GM12878 (cell line): ENCODE measurements around the gene MYL11. TPM values are rescaled to one million over a fixed set of nuclear protein-coding genes. Genes with fewer than 3 reads are reported as not detected.

Experiments used
- ATF7 ChIP-seq: fragments of 450-650 bp; IDR thresholded peaks from 2 replicates; pipeline ENCODE4 v1.6.1; 2016; ENCODE audit warnings: low read depth, mild to moderate bottlenecking
- BCL11A ChIP-seq: IDR thresholded peaks from 2 replicates; pipeline ENCODE4 v1.6.1; 2011; ENCODE audit warnings: low read depth, low read length
- FOS ChIP-seq: IDR thresholded peaks from 3 replicates; pipeline ENCODE4 v1.6.1; 2011; ENCODE audit warnings: borderline replicate concordance; ENCODE audit not compliant: insufficient read length; ENCODE audit errors: extremely low read depth
- HCFC1 ChIP-seq: fragments of 150-350 bp; IDR thresholded peaks from 2 replicates; pipeline ENCODE4 v1.6.1; 2014; ENCODE audit warnings: low read length
- IKZF2 ChIP-seq, 2 experiments: fragments of 450-650 bp; IDR thresholded peaks; 2 replicates each; pipeline ENCODE4 v1.6.1; 2017; ENCODE audit warnings: mild to moderate bottlenecking in 2 of 2, moderate library complexity in 2 of 2
- MXI1 ChIP-seq: fragments of 150-350 bp; IDR thresholded peaks from 2 replicates; pipeline ENCODE4 v1.6.1; 2011; ENCODE audit warnings: low read depth, mild to moderate bottlenecking, inconsistent platforms, low read length, improper control_type of control experiment
- MYB ChIP-seq: fragments of 150-350 bp; IDR thresholded peaks from 2 replicates; pipeline ENCODE4 v1.6.1; 2014; ENCODE audit warnings: mild to moderate bottlenecking, low read depth, low read length, borderline replicate concordance
- NBN ChIP-seq: fragments of 450-650 bp; IDR thresholded peaks from 2 replicates; pipeline ENCODE4 v1.6.1; 2016
- RAD51 ChIP-seq: fragments of 450-650 bp; IDR thresholded peaks from 2 replicates; pipeline ENCODE4 v1.6.1; 2016; ENCODE audit warnings: moderate library complexity, mild to moderate bottlenecking, inconsistent platforms
- SMAD5 ChIP-seq: IDR thresholded peaks from 2 replicates; pipeline ENCODE4 v1.6.1; 2016; ENCODE audit warnings: antibody characterized with exemption, low read depth
- TCF12 ChIP-seq: IDR thresholded peaks from 2 replicates; pipeline ENCODE4 v1.6.1; 2011; ENCODE audit warnings: low read depth, mild to moderate bottlenecking, low read length
- ZNF384 ChIP-seq: IDR thresholded peaks from 2 replicates; pipeline ENCODE4 v1.6.1; 2012; ENCODE audit warnings: low read depth, mild to moderate bottlenecking, low read length, improper control_type of control experiment, borderline replicate concordance
- polyA plus RNA-seq, 11 experiments: library from polyadenylated mRNA; depleted of rRNA in 4 of 11; unstranded in 6 of 11; stranded (reverse) in 5 of 11; fragments of >200 nt; fragmentation: Nextera tagmentation in 4 of 11; fragmentation: Illumina TruSeq in 1 of 11; extraction: Ambion mirVana in 4 of 11; extraction: Trizol in 1 of 11; gene quantifications; 1 replicate in 1 of 11; 2 replicates in 10 of 11; pipeline versions ENCODE4 v1.2.1 to v1.2.3, GENCODE V29; 2011 to 2016; ENCODE audit warnings: inconsistent platforms in 2 of 11, missing spikeins in 2 of 11, low read depth in 1 of 11
- total RNA-seq, 4 experiments: library from RNA; depleted of rRNA in 3 of 4; stranded (reverse); fragments of >200 nt in 3 of 4; fragmentation: Illumina TruSeq in 1 of 4; extraction: Trizol in 1 of 4; gene quantifications; 2 replicates each; pipeline versions ENCODE4 v1.2.1 to v1.2.3, GENCODE V29; 2013 to 2021
- TF ChIP-seq, protein P1 (sequence below): fragments of 450-650 bp; IDR thresholded peaks from 2 replicates; pipeline ENCODE4 v1.6.1; 2016; ENCODE audit warnings: mild to moderate bottlenecking
- TF ChIP-seq, protein P2 (sequence below): IDR thresholded peaks from 2 replicates; pipeline ENCODE4 v1.6.1; 2011; ENCODE audit warnings: low read depth, low read length, improper control_type of control experiment, borderline replicate concordance

Gene MYL11
- total and polyA plus RNA-seq, 10 of the 15 experiments (the other 5 are each of a cell fraction or from before 2014, with no cell fraction given): 0.19 to 1.2 (median 0.61) TPM; not detected in 5

DNA sequence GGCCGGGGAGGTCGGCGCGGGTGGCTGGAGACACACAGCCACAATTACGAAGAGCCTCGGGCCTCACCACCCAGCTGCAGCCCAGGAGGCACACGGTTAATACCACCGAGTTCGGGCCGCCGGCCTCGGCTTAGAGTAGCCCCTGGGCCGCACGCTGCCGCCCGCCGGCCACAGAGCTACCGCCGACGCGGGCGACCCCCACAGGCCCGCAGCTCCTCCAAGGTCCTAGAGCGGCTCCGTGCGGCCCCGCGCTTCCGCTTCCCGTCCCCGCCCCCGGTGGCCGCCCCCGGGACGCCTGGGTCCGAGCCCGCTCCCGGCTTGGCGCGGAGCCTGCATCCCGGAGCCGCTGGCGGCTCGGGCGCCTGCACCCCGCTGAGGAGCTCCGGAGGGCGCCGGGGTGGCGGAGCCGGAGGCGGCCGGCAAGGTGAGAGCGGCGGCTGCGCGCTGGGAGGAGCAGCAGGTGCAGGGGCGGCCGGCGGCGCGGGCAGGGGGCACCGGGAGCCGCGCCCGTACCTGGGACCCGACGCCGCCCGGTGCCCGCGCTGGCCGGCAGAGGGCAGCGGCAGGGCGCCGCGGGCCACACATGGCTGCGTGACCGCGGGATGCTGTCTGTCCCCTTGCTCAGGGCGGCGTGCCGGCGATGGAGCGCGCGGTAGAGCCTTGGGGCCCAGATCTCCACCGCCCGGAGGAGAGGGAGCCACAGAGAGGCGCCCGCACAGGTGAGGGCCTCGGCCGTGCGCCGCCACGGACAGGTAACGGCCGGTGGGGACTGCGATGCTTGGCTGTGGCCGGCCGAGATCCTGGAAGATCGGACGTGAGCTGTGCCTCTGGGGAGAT, 20.8 kb downstream of the MYL11 start, which contains the start of gene ZNF48 (continued):
- no peak for TF ChIP-seq RAD51
- 0 out of 2 replicates have a peak, but pooled peaks have one; percentile 36 for TF ChIP-seq NBN
- TF ChIP-seq BCL11A: no peak
- no peak for TF ChIP-seq FOS
- TF ChIP-seq IKZF2 (IDR thresholded peaks at IDR 0.05): no peak; a peak in 1 of 4 replicates
- no peak for TF ChIP-seq SMAD5
- TF ChIP-seq, protein P1, sequence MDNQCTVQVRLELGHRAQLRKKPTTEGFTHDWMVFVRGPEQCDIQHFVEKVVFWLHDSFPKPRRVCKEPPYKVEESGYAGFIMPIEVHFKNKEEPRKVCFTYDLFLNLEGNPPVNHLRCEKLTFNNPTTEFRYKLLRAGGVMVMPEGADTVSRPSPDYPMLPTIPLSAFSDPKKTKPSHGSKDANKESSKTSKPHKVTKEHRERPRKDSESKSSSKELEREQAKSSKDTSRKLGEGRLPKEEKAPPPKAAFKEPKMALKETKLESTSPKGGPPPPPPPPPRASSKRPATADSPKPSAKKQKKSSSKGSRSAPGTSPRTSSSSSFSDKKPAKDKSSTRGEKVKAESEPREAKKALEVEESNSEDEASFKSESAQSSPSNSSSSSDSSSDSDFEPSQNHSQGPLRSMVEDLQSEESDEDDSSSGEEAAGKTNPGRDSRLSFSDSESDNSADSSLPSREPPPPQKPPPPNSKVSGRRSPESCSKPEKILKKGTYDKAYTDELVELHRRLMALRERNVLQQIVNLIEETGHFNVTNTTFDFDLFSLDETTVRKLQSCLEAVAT: no peak
- TF ChIP-seq HCFC1: peak; percentile 67
- no peak for TF ChIP-seq TCF12
- TF ChIP-seq MXI1: peak; percentile 62; the same call in 1 of the 2 replicates
- no peak for TF ChIP-seq ZNF384
- TF ChIP-seq, protein P2, sequence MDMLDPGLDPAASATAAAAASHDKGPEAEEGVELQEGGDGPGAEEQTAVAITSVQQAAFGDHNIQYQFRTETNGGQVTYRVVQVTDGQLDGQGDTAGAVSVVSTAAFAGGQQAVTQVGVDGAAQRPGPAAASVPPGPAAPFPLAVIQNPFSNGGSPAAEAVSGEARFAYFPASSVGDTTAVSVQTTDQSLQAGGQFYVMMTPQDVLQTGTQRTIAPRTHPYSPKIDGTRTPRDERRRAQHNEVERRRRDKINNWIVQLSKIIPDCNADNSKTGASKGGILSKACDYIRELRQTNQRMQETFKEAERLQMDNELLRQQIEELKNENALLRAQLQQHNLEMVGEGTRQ: no peak
- no peak for TF ChIP-seq ATF7
- no peak for TF ChIP-seq MYB
- TF ChIP-seq, all 136 proteins: peak for 47
